ENCODE results near the gene GPC4. TPM values are rescaled to one million over a fixed set of nuclear protein-coding genes. Genes with fewer than 3 reads are reported as not detected.

GPC4 gene
- total RNA-seq, 1 experiment from 2014 or later = 17.8 TPM

- Histone ChIP-seq H3K27me3 (replicated peaks; ENCODE audit: insufficient read depth, low read depth, low read length, poor library complexity) (no peaks in the 10 kb centered on the region), H3K4me3 (ENCODE audit: low read depth, low read length, poor library complexity, severe bottlenecking) (no peak overlapping the region), H3K9me3 (ENCODE audit: low read depth, low read length, poor library complexity, severe bottlenecking) (no peaks in the 10 kb centered on the region), H3K4me1 (ENCODE audit: insufficient read depth, low read length, poor library complexity, severe bottlenecking) (no peaks in the 10 kb centered on the region), H3K36me3 (ENCODE audit: insufficient read depth, low read length, poor library complexity, severe bottlenecking) (no peaks in the 10 kb centered on the region), H3K27ac (ENCODE audit: low read depth, low read length, poor library complexity, severe bottlenecking) (no peak overlapping the region)
- TF ChIP-seq CTCF (conservative IDR thresholded peaks at IDR 0.05; ENCODE audit: low read depth, low read length) (no peak), EZH2 (IDR thresholded peaks at IDR 0.05; ENCODE audit: borderline replicate concordance, low read depth, low read length, poor library complexity, severe bottlenecking) (no peak)
- no TSS peak for BruUV-seq (replicated peaks)
- intact Hi-C loops (cut with micrococcal nuclease; ENCODE audit: unreplicated experiment) = loop anchor here (2.0 kb wide), 1 partner anchor 27 kb away; no protein-coding TSS in a partner anchor
- no peak for DNase-seq (ENCODE audit: low spot score)
- POLR2A ChIA-PET (ENCODE audit: low non-redundant PET) = no interaction called here
- CTCF ChIA-PET = no interaction called here
Observed at GRCh38 chrX:133444196-133444595, 28.9 kb upstream of the GPC4 start.

GRCh38 chrX:133440797-133441163 is 25.5 kb upstream of the GPC4 start:
- TF ChIP-seq CTCF (conservative IDR thresholded peaks at IDR 0.05; ENCODE audit: low read depth, low read length) (no peak), EZH2 (IDR thresholded peaks at IDR 0.05; ENCODE audit: borderline replicate concordance, low read depth, low read length, poor library complexity, severe bottlenecking) (no peak)
- Histone ChIP-seq H3K4me3 (ENCODE audit: low read depth, low read length, poor library complexity, severe bottlenecking) (no peak overlapping the region), H3K27me3 (replicated peaks; ENCODE audit: insufficient read depth, low read depth, low read length, poor library complexity) (no peaks in the 10 kb centered on the region), H3K36me3 (ENCODE audit: insufficient read depth, low read length, poor library complexity, severe bottlenecking) (no peaks in the 10 kb centered on the region), H3K9me3 (ENCODE audit: low read depth, low read length, poor library complexity, severe bottlenecking) (no peaks in the 10 kb centered on the region), H3K4me1 (ENCODE audit: insufficient read depth, low read length, poor library complexity, severe bottlenecking) (no peaks in the 10 kb centered on the region), H3K27ac (ENCODE audit: low read depth, low read length, poor library complexity, severe bottlenecking) (no peak overlapping the region)
- no TSS peak for BruUV-seq (replicated peaks)
- intact Hi-C loops (cut with micrococcal nuclease; ENCODE audit: unreplicated experiment) = no loop called here
- DNase-seq (ENCODE audit: low spot score) = no peak
- CTCF ChIA-PET = no interaction called here
- POLR2A ChIA-PET (ENCODE audit: low non-redundant PET) = interaction anchor here (0.6 kb wide), 1 partner anchor 1165 kb away, joined by 4 read pairs; no protein-coding TSS in a partner anchor

- ChIA-PET POLR2A (ENCODE audit: low non-redundant PET) (no interaction called here), CTCF (no interaction called here)
- Histone ChIP-seq H3K4me3 (ENCODE audit: low read depth, low read length, poor library complexity, severe bottlenecking) (no peak overlapping the region), H3K27me3 (replicated peaks; ENCODE audit: insufficient read depth, low read depth, low read length, poor library complexity) (no peaks in the 10 kb centered on the region), H3K36me3 (ENCODE audit: insufficient read depth, low read length, poor library complexity, severe bottlenecking) (no peaks in the 10 kb centered on the region), H3K9me3 (ENCODE audit: low read depth, low read length, poor library complexity, severe bottlenecking) (no peaks in the 10 kb centered on the region), H3K27ac (ENCODE audit: low read depth, low read length, poor library complexity, severe bottlenecking) (no peak overlapping the region), H3K4me1 (ENCODE audit: insufficient read depth, low read length, poor library complexity, severe bottlenecking) (no peaks in the 10 kb centered on the region)
- TF ChIP-seq CTCF (conservative IDR thresholded peaks at IDR 0.05; ENCODE audit: low read depth, low read length) (no peak), EZH2 (IDR thresholded peaks at IDR 0.05; ENCODE audit: borderline replicate concordance, low read depth, low read length, poor library complexity, severe bottlenecking) (no peak)
- BruUV-seq (replicated peaks) = no TSS peak
- intact Hi-C loops (cut with micrococcal nuclease; ENCODE audit: unreplicated experiment) = no loop called here
- DNase-seq (ENCODE audit: low spot score) = peak; percentile 31
Observed at GRCh38 chrX:133440081-133440796, 24.9 kb upstream of the GPC4 start.

Measured in A673 (cell line).